Esophagus squamous epithelium (tissue), 4 donors: ENCODE results near the gene PPIP5K2.

Experiments
- POLR2A ChIP-seq, 4 donors: fragments of 450-650 bp; IDR thresholded peaks; one replicate each; pipeline ENCODE4 v1.6.1; 2017; ENCODE audit warnings: antibody characterized with exemption in 4 of 4, mild to moderate bottlenecking in 4 of 4, moderate library complexity in 3 of 4
- TF ChIP-seq, protein P1 (sequence below), 6 experiments: fragments of 450-650 bp in 4 of 6; fragments of 200-600 bp in 2 of 6; sonication (generic) in 2 of 6; IDR thresholded peaks; one replicate each; pipeline ENCODE4 v1.5.1; 2016 to 2019; ENCODE audit warnings: antibody characterized with exemption in 6 of 6, mild to moderate bottlenecking in 4 of 6, moderate library complexity in 4 of 6

GRCh38 chr5:103224118-103224893 lies 104.2 kb downstream of the PPIP5K2 start:
- TF ChIP-seq, protein P1, sequence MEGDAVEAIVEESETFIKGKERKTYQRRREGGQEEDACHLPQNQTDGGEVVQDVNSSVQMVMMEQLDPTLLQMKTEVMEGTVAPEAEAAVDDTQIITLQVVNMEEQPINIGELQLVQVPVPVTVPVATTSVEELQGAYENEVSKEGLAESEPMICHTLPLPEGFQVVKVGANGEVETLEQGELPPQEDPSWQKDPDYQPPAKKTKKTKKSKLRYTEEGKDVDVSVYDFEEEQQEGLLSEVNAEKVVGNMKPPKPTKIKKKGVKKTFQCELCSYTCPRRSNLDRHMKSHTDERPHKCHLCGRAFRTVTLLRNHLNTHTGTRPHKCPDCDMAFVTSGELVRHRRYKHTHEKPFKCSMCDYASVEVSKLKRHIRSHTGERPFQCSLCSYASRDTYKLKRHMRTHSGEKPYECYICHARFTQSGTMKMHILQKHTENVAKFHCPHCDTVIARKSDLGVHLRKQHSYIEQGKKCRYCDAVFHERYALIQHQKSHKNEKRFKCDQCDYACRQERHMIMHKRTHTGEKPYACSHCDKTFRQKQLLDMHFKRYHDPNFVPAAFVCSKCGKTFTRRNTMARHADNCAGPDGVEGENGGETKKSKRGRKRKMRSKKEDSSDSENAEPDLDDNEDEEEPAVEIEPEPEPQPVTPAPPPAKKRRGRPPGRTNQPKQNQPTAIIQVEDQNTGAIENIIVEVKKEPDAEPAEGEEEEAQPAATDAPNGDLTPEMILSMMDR (IDR thresholded peaks at IDR 0.05), result peak; percentile 25 to 74 (median 52)
- TF ChIP-seq POLR2A (IDR thresholded peaks at IDR 0.05), result no peak
